SH-SY5Y (cell line): Measurements from ENCODE around the gene FTMT.

ENCODE experiments used
- GATA2 ChIP-seq: IDR thresholded peaks from 2 replicates; pipeline ENCODE4 v1.6.1; 2011; ENCODE audit warnings: mild to moderate bottlenecking, low read depth, low read length
- GATA3 ChIP-seq: IDR thresholded peaks from 2 replicates; pipeline ENCODE4 v1.6.1; 2011; ENCODE audit warnings: low read depth, mild to moderate bottlenecking, low read length, moderate library complexity

GRCh38 chr5:121819682-121820261, 31.9 kb upstream of the FTMT start:
- TF ChIP-seq GATA2 (no peak), GATA3 (no peak)
